ENCODE results near the gene MRPL33.
"Not testable (repeated sequence)": the region's sequence is repeated elsewhere in the genome, so short reads cannot be mapped to it uniquely, and the experiment has no call there.

Gene MRPL33

GRCh38 chr2:27741673-27742072 is 29.8 kb upstream of the MRPL33 start:
- TF ChIP-seq CTCF (IDR thresholded peaks at IDR 0.05; ENCODE audit: borderline replicate concordance, insufficient read depth, low read depth, low read length) = no peak

GRCh38 chr2:27742571-27742970 is 28.9 kb upstream of the MRPL33 start:
- no peak for TF ChIP-seq CTCF (IDR thresholded peaks at IDR 0.05; ENCODE audit: borderline replicate concordance, insufficient read depth, low read depth, low read length)
- no peak overlapping the region for H3K4me3 ChIP-seq (ENCODE audit: low read depth, low read length)

More at GRCh38 chr2:27741673-27742072, 29.8 kb upstream of the MRPL33 start:
- H3K4me3 ChIP-seq (ENCODE audit: low read depth, low read length) = no peak overlapping the region

GRCh38 chr2:27745494-27745893 is 26.0 kb upstream of the MRPL33 start:
- H3K4me3 ChIP-seq (ENCODE audit: low read depth, low read length) = not testable (repeated sequence)

GRCh38 chr2:27746325-27746724 is 25.2 kb upstream of the MRPL33 start:
- no peak overlapping the region for H3K4me3 ChIP-seq (ENCODE audit: low read depth, low read length)
- TF ChIP-seq CTCF (IDR thresholded peaks at IDR 0.05; ENCODE audit: borderline replicate concordance, insufficient read depth, low read depth, low read length) = no peak

GRCh38 chr2:27747827-27748352 is 23.6 kb upstream of the MRPL33 start:
- no peak for TF ChIP-seq CTCF (IDR thresholded peaks at IDR 0.05; ENCODE audit: borderline replicate concordance, insufficient read depth, low read depth, low read length)
- no peak overlapping the region for H3K4me3 ChIP-seq (ENCODE audit: low read depth, low read length)

- H3K4me3 ChIP-seq (ENCODE audit: low read depth, low read length) = not testable (repeated sequence)
These were observed 22.5 kb upstream of the MRPL33 start for GRCh38 chr2:27748803-27749554.

- no peak overlapping the region for H3K4me3 ChIP-seq (ENCODE audit: low read depth, low read length)
- TF ChIP-seq CTCF (IDR thresholded peaks at IDR 0.05; ENCODE audit: borderline replicate concordance, insufficient read depth, low read depth, low read length) = no peak
These were observed 20.1 kb upstream of the MRPL33 start for GRCh38 chr2:27751377-27751776.

GRCh38 chr2:27752551-27753237 is 18.8 kb upstream of the MRPL33 start:
- H3K4me3 ChIP-seq (ENCODE audit: low read depth, low read length) = no peak overlapping the region

More at GRCh38 chr2:27752551-27753237, 18.8 kb upstream of the MRPL33 start:
- no peak for TF ChIP-seq CTCF (IDR thresholded peaks at IDR 0.05; ENCODE audit: borderline replicate concordance, insufficient read depth, low read depth, low read length)

All from GM12875 (cell line).